Middle frontal gyrus (tissue), 1 donor: Measurements from ENCODE around the gene CFAP77.
"Not testable (repeated sequence)": the region's sequence is repeated elsewhere in the genome, so short reads cannot be mapped to it uniquely, and the experiment has no call there.

Source experiments
- DNase-seq: peaks from one replicate; pipeline ENCODE4 v3.0.0-alpha.2; 2015; ENCODE audit warnings: low spot score; ENCODE audit errors: extremely low spot score

The CFAP77 gene

GRCh38 chr9:132409828-132410528 lies at the start of gene CFAP77:
CFAP77 (plus strand) TSS chr9:132410211; CDS start chr9:132410272, 61 bp downstream.
- no peak for DNase-seq

DNA sequence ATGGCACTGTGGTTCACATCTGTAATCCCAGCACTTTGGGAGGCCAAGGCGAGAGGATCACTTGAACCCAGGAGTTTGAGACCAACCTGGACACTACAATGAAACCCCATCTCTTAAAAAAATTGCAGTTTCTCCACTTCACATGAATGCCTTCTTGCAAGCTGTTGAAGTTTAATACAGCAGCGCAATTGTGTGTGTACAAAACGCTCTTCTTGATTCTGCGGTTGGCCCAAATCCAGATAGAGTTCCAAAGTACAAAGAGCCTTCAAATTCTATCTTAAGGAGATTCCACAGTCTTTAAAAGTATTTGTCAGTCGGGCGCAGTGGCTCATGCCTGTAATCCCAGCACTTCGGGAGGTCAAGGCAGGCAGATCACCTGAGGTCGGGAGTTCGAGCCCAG lies 45.9 kb upstream of the CFAP77 start:
- no peak for DNase-seq

DNA sequence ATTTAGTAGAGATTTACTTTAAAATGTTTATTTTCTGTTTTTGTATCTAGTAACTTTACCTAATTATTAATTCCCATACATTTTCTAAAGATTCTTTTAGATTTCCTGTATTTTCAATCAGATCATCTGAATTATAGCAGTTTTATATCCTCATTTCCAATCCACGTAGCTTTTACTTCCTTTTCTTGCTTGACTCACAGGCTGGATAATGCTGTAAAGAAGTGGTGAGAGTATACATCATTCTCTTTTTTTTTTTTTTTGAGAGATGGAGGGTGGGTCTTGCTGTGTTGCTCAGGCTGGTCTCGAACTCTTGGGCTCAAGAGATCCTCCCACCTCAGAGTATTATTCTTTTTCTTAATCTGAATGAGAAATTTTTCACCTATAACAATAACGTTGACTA lies 44.0 kb upstream of the CFAP77 start:
- DNase-seq = no peak

- DNase-seq = no peak
Measured at GRCh38 chr9:132366481-132366880, 43.5 kb upstream of the CFAP77 start.

DNA sequence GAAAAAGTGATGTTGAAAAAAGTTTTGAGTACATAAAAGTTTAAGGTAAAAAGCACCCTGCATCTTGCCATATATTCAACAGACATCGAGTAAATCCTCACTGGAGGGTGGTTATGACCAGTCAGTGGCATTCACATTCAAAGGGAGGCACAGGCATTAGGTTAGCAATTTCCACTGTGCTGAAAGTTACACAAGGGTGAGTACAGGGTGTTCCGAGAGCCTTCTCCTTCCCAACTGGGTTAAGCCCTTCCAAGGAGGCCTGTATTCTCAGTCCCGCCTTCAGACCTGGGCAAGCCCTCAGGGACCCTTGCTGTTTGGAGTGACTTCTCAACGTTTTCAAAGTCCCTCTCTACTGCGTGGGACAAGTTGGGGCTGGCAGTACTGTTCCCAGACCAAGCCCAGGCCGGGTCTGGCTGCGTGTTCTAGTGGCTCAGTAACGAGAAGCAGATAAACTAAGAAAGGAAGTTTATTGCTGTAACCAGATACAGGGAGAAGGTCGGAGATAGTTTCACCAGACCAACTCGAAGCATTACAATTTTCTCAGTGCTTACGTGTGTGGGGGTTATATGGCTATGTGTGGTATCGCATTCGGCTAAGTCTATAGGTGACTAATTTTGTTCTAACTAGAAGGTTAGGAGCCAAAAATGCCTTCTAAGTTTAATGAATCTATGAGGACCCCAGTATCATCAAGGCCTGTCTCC lies 42.2 kb upstream of the CFAP77 start:
- DNase-seq = no peak

DNA sequence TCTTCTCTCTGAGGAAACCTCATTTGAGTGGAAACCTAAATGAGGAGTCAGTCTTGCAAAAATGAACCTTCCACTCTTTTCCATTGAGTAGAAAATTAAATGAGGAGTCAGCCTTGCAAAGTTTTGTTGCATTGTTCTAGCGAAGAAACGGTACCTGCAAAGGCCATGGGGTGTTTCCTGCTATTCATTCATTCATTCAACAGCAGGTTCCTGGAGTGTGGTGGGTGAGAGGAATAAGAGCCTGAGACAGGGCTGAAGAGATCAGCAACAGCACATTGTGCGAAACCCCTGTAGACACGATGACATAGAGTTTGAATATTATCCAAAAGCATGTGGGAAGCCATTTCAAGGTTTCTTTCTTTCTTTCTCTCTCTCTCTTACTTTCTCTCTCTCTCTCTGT lies 40.6 kb upstream of the CFAP77 start:
- no peak for DNase-seq

DNA sequence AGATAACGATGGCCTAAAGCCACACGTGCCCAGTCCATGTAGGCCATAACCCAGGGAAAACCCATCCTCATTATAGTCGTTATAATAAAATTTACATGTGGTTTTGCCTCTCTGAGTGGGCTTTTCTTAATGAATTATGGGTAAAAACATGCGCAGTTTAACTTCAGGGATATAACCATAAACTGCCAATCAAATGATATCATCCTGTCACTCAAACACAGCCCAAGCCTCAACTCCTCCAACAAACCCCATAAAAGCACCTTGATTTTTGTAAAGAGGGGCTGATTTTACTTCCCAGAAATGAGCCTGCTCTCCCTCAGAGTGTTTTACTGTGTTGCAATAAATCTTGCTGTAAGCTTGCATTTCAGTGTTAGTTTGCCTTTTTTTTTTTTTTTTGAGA lies 39.4 kb upstream of the CFAP77 start:
- no peak for DNase-seq

GRCh38 chr9:132372177-132373095 lies 37.6 kb upstream of the CFAP77 start:
- no peak for DNase-seq

- not testable (repeated sequence) for DNase-seq
Measured at GRCh38 chr9:132377769-132378168, 32.2 kb upstream of the CFAP77 start.

- DNase-seq = not testable (repeated sequence)
Measured at GRCh38 chr9:132378416-132378815, 31.6 kb upstream of the CFAP77 start.

- DNase-seq = no peak
Measured at GRCh38 chr9:132381966-132382541, 28.0 kb upstream of the CFAP77 start.

DNA sequence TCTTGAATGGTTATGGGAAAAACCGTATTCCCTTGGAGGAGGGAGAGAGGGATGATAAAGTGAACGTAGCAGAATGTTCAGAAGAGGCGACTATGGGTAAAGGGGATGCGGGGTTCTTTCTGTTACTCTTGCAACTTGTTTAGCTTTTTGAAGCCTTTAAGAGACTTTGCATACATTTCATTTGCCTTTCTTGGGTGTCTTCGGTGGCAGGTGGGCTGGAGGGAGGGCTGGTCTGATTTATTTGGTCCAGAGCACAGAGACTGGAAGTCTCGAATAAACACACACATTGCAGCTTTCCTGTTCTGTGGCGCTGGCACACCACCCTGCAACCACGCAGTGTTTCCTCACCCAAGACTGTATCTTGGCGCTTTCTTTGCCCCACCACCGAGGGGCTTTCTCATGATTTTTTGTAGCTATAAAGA lies 26.5 kb upstream of the CFAP77 start:
- DNase-seq = no peak

DNA sequence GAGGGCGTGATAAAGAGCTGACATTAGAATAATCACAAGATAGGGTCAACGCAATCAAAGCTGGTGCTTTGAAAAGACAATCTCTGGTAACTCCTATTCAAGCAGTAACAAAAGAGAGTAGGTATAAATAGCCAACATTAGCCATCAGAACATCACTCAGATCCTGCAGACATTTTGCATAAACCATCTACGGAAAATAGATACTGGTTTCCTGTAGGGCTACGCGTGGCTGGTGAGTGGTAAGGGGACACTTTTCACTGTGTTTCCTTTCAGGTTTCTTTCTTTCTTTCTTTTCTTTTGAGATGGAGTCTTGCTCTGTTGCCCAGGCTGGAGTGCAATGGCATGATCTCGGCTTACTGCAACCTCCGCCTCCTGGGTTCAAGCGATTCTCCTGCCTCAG lies 25.6 kb upstream of the CFAP77 start:
- no peak for DNase-seq

DNA sequence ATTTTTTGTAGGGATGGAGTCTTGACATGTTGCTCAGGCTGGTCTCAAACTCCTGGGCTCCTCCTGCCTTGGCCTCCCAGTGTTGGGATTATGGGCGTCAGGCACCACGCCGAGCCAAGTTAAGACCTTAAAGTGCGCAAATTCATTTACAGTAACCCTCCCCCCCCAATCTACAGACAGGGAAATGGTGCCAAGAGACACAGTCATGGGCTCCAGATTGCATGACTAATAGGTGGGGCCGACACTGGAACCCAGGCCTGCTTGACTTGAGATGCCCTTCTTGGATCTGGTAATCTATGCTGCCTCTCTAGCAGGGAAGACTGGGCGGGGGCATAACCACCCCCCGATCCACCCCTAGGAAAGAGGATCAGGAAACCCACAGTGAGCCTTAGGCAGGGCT lies 22.9 kb upstream of the CFAP77 start:
- DNase-seq = no peak

GRCh38 chr9:132390966-132391365 lies 19.0 kb upstream of the CFAP77 start:
- no peak for DNase-seq

DNA sequence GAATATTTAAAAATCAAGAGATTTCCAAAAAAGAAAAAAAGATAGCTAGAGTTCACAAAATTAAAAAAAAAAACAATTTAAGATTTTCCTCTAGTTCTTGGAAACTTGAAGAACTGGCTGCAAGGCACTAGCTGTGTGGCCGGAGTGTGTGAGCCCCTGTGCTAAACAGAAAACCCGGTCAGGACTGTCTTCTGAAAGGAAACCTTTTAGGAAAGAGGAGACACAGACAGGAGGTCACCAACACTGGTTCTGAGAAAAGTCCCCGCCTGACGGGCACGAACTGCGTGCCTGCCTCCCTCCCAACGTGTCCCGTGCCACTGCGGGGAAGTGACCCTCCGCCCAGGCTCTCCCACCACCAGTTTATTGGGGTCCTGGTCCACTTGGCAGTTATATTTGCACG lies 18.6 kb upstream of the CFAP77 start:
- DNase-seq = no peak

GRCh38 chr9:132395560-132395959 lies 14.5 kb upstream of the CFAP77 start:
- no peak for DNase-seq

DNA sequence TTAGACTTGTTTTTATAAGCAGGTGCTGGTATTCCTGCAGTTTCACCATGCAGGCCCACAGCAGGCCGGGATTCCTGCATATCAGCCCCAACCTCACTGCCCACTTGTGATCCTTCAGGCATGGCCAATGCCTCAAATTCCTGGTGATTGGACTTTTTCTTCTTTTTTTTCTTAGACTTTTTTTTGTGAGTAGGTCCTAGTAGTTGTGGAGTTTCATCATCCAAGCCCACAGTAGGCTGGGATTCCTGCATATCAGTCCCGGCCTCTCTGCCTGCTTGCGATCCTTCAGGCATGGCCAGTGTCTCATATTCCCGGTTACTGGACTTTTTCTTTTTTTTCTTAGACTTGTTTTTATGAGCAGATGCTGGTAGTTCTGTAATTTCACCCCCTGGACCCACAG lies 8.2 kb upstream of the CFAP77 start:
- DNase-seq = no peak

GRCh38 chr9:132404228-132404881 lies 5.7 kb upstream of the CFAP77 start:
- DNase-seq = no peak

DNA sequence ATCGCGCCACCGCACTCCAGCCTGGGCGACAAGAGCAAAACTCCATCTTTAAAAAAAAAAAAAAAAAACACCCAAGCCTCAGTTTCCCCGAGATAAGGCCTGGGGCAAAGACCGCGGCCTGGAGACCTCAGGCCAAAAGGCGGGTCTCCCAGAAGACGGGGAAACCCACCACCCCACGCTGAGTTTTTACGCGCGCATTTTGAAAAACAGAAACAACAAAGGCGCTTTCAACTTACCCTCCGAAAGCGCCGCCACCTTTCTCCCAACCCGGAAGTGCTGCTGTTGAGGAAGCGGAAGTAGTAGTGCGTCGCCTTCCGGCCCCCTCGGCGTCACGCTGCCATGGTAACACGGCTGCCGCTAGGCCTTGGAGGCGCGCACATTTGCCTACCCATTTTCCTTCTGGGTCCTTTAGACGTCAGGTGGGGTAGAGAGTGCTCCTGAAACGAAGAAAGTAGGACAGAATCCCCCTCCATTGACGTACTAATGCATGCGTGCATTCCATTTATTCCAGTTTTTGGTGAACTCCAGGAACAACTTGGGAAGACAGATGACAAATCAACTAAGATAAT lies 3.4 kb upstream of the CFAP77 start, which contains the start of gene TTF1:
TTF1 (minus strand) TSS at position 287 of the 569 bp plus-strand sequence. CDS start 4,019 bp downstream, outside the sequence.
- DNase-seq = peak; percentile 84

GRCh38 chr9:132407196-132407595 lies 2.8 kb upstream of the CFAP77 start:
- DNase-seq = no peak
